Measurements from ENCODE around the gene SP8.

Gene SP8

GRCh38 chr7:20754001-20754400, 32.7 kb downstream of the SP8 start:
- DNase-seq (ENCODE audit: low read depth), result no peak

GRCh38 chr7:20749906-20750305, 36.8 kb downstream of the SP8 start:
- DNase-seq (ENCODE audit: low read depth), result no peak

GRCh38 chr7:20748853-20749252, 37.8 kb downstream of the SP8 start:
- no peak for DNase-seq (ENCODE audit: low read depth)

GRCh38 chr7:20747001-20747400, 39.7 kb downstream of the SP8 start:
- DNase-seq (ENCODE audit: low read depth), result no peak

- no peak for DNase-seq (ENCODE audit: low read depth)
Measured at GRCh38 chr7:20745702-20746101, 41.0 kb downstream of the SP8 start.

GRCh38 chr7:20744954-20745446, 41.7 kb downstream of the SP8 start:
- peak; percentile 13 for DNase-seq (ENCODE audit: low read depth)

- DNase-seq (ENCODE audit: low read depth), result no peak
Measured at GRCh38 chr7:20742913-20743312, 43.8 kb downstream of the SP8 start.

GRCh38 chr7:20741801-20742200, 44.9 kb downstream of the SP8 start:
- DNase-seq (ENCODE audit: low read depth), result no peak

- DNase-seq (ENCODE audit: low read depth), result no peak
Measured at GRCh38 chr7:20738518-20739481, 47.9 kb downstream of the SP8 start.

GRCh38 chr7:20737840-20738448, 48.7 kb downstream of the SP8 start:
- no peak for DNase-seq (ENCODE audit: low read depth)

- DNase-seq (ENCODE audit: low read depth), result no peak
Measured at GRCh38 chr7:20735346-20736065, 51.2 kb downstream of the SP8 start.
